Mesenchymal stem cell (in vitro differentiated cells and primary cell): ENCODE data around the gene EMP2.
"Not testable (repeated sequence)": the region's sequence is repeated elsewhere in the genome, so short reads cannot be mapped to it uniquely, and the experiment has no call there.

ENCODE experiments used
- DNase-seq: peaks from one replicate; pipeline ENCODE4 v3.0.0-alpha.2; 2013
- H2AFZ ChIP-seq: one replicate; pipeline ENCODE4 v1.6.1; 2013; ENCODE audit warnings: low read depth, mild to moderate bottlenecking, control low read depth, inconsistent platforms, low read length, moderate library complexity
- H2AK5ac ChIP-seq: 2 replicates; pipeline ENCODE4 v1.6.1; 2013; ENCODE audit warnings: low read length, moderate library complexity, mild to moderate bottlenecking, inconsistent platforms; ENCODE audit not compliant: severe bottlenecking
- H2BK120ac ChIP-seq: one replicate; pipeline ENCODE4 v1.6.1; 2013; ENCODE audit warnings: low read depth, mild to moderate bottlenecking, inconsistent platforms, low read length, moderate library complexity
- H2BK12ac ChIP-seq, 2 experiments: one replicate each; pipeline ENCODE4 v1.6.1; 2013; ENCODE audit warnings: inconsistent platforms in 2 of 2, low read length in 2 of 2, mild to moderate bottlenecking in 2 of 2, moderate library complexity in 2 of 2, control low read depth in 1 of 2
- H2BK15ac ChIP-seq: one replicate; pipeline ENCODE4 v1.6.1; 2013; ENCODE audit warnings: mild to moderate bottlenecking, low read depth, inconsistent platforms; ENCODE audit not compliant: poor library complexity, severe bottlenecking
- H2BK5ac ChIP-seq: 2 replicates; pipeline ENCODE4 v1.6.1; 2013; ENCODE audit warnings: low read depth, mild to moderate bottlenecking, low read length, control low read depth, inconsistent platforms; ENCODE audit not compliant: poor library complexity, severe bottlenecking
- H3K14ac ChIP-seq, 2 experiments: one replicate each; pipeline ENCODE4 v1.6.1; 2013; ENCODE audit warnings: inconsistent platforms in 2 of 2, low read length in 2 of 2, control low read depth in 1 of 2, mild to moderate bottlenecking in 1 of 2, moderate library complexity in 1 of 2
- H3K18ac ChIP-seq, 2 experiments: one replicate each; pipeline ENCODE4 v1.6.1; 2013; ENCODE audit warnings: inconsistent platforms in 2 of 2, low read length in 2 of 2, control low read depth in 1 of 2, low read depth in 1 of 2, mild to moderate bottlenecking in 1 of 2
- H3K23ac ChIP-seq, 2 experiments: one replicate each; pipeline ENCODE4 v1.6.1; 2013; ENCODE audit warnings: inconsistent platforms in 2 of 2, low read length in 2 of 2, mild to moderate bottlenecking in 2 of 2, moderate library complexity in 2 of 2, control low read depth in 1 of 2
- H3K27ac ChIP-seq: 2 replicates; pipeline ENCODE4 v1.5.1; 2013; ENCODE audit warnings: mild to moderate bottlenecking, moderate library complexity, low read length, control low read depth, inconsistent platforms; ENCODE audit not compliant: poor library complexity, severe bottlenecking
- H3K27me3 ChIP-seq, 2 experiments: 2 replicates each; pipeline versions ENCODE4 v1.6.1 to v1.7.0; 2013; ENCODE audit warnings: low read length in 2 of 2, mild to moderate bottlenecking in 2 of 2, moderate library complexity in 2 of 2, control low read depth in 1 of 2, inconsistent platforms in 1 of 2; ENCODE audit not compliant: control insufficient read depth in 1 of 2, insufficient read depth in 1 of 2
- H3K36me3 ChIP-seq, 2 experiments: 2 replicates each; pipeline versions ENCODE4 v1.6.1 to v1.7.0; 2013; ENCODE audit warnings: low read length in 2 of 2, control low read depth in 1 of 2, inconsistent platforms in 1 of 2, low read depth in 1 of 2, mild to moderate bottlenecking in 1 of 2; ENCODE audit not compliant: insufficient read depth in 2 of 2, control insufficient read depth in 1 of 2
- H3K4ac ChIP-seq, 2 experiments: one replicate each; pipeline ENCODE4 v1.6.1; 2013; ENCODE audit warnings: inconsistent platforms in 2 of 2, low read length in 2 of 2, mild to moderate bottlenecking in 2 of 2, moderate library complexity in 2 of 2, control low read depth in 1 of 2, low read depth in 1 of 2
- H3K4me1 ChIP-seq: 2 replicates; pipeline ENCODE4 v1.6.1; 2013; ENCODE audit warnings: low read depth, low read length, control low read depth; ENCODE audit not compliant: control insufficient read depth, insufficient read depth
- H3K4me2 ChIP-seq: 2 replicates; pipeline ENCODE4 v1.6.1; 2013; ENCODE audit warnings: low read length, mild to moderate bottlenecking, inconsistent platforms; ENCODE audit not compliant: poor library complexity, severe bottlenecking
- H3K4me3 ChIP-seq, 2 experiments: 2 replicates each; pipeline versions ENCODE4 v1.5.1 to v1.7.0; 2013; ENCODE audit warnings: low read length in 2 of 2, mild to moderate bottlenecking in 2 of 2, control low read depth in 1 of 2, low read depth in 1 of 2; ENCODE audit not compliant: insufficient read depth in 1 of 2
- H3K79me1 ChIP-seq: replicated peaks from 2 replicates; pipeline ENCODE4 v1.6.1; 2013; ENCODE audit warnings: mild to moderate bottlenecking, control low read depth, low read length, inconsistent platforms; ENCODE audit not compliant: poor library complexity, severe bottlenecking
- H3K9ac ChIP-seq: 2 replicates; pipeline ENCODE4 v1.7.0; 2013; ENCODE audit warnings: mild to moderate bottlenecking, low read length, moderate library complexity
- H3K9me3 ChIP-seq: 2 replicates; pipeline ENCODE4 v1.7.0; 2013; ENCODE audit warnings: mild to moderate bottlenecking, low read length; ENCODE audit not compliant: control insufficient read depth
- H4K8ac ChIP-seq: one replicate; pipeline ENCODE4 v1.6.1; 2013; ENCODE audit warnings: inconsistent platforms, mild to moderate bottlenecking, low read length, moderate library complexity
- H4K91ac ChIP-seq: one replicate; pipeline ENCODE4 v1.6.1; 2013; ENCODE audit warnings: mild to moderate bottlenecking, low read length, inconsistent platforms
- WGBS: methylation state at CpG from one replicate; pipeline ENCODE4 v1.1.7; 2013; ENCODE audit warnings: mixed read lengths; 5-methylcytosine and 5-hydroxymethylcytosine counted together

Gene EMP2

DNA sequence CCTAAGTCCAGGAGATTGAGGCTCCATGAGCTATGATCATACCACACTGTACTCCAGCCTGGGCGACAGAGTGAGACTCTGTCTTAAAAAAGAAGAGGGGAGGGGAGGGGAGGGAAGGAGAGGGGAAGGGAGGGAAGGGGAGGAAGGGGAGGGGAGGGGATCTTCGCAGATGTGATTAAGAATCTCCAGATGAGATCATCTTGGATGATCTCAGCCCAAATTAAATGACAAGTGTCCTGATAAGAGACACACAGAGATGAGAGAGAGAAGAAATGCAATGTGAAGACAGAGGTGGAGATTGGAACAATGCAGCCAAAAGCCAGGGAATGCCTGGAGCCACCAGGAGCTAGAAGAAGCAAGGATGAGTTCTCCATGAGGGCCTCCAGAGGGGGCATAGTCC lies 70.1 kb downstream of the EMP2 start:
- Histone ChIP-seq H3K4me1 (no peaks in the 10 kb centered on the region), H3K9me3 (no peaks in the 10 kb centered on the region), H3K36me3 (no peaks in the 10 kb centered on the region), H3K27me3 (peaks cover 0 to 8% of the 10 kb centered on the region in 2 experiments), H3K4ac (no peak overlapping the region), H2BK12ac (no peak overlapping the region), H3K4me2 (no peak overlapping the region), H3K27ac (no peak overlapping the region), H2BK120ac (no peak overlapping the region), H4K8ac (no peak overlapping the region), H3K14ac (no peak overlapping the region), H2AK5ac (no peak overlapping the region), H3K18ac (no peak overlapping the region), H4K91ac (no peak overlapping the region), H3K23ac (no peak overlapping the region), H2BK15ac (no peak overlapping the region), H2AFZ (no peak overlapping the region), H3K9ac (no peak overlapping the region), H3K4me3 (no peak overlapping the region), H3K79me1 (no peaks in the 10 kb centered on the region), H2BK5ac (no peak overlapping the region)
- 60% methylated on average over 1 of the region's 2 CpGs for WGBS
- no peak for DNase-seq

DNA sequence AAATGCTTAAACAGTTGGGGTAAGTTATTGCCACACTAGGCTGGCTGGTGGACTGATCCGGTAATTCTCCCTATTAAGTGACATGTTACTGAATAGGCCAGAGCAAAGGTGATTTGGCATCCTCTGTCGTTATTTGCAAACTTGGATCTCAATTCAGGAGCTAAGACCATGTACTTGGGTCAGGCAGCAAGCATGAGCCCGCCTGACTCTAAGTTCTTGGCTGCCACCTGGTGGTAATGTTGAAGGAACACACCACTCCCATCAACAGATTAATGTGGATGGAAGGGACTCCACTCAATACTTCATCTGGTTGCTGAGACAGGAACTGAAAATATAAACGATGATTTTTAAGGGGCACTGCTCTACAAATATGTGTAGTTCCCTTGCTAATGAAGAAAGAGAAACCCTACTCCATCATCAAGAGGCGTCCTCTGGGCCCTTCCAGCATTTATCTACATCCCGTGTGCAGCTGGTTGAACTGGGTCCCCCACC lies 70.8 kb downstream of the EMP2 start:
- H2AFZ ChIP-seq, result peak overlapping the region; percentile 42
- no peak overlapping the region for H4K91ac ChIP-seq
- H3K4me2 ChIP-seq, result no peak overlapping the region
- no peak overlapping the region for H2BK12ac ChIP-seq
- H3K4me1 ChIP-seq, result no peaks in the 10 kb centered on the region
- H3K18ac ChIP-seq, result no peak overlapping the region
- no peak overlapping the region for H4K8ac ChIP-seq
- H3K36me3 ChIP-seq, result no peaks in the 10 kb centered on the region
- H2BK15ac ChIP-seq, result no peak overlapping the region
- no peak overlapping the region for H2AK5ac ChIP-seq
- H3K4me3 ChIP-seq, result no peak overlapping the region
- no peak overlapping the region for H3K14ac ChIP-seq
- no peak overlapping the region for H3K23ac ChIP-seq
- H3K79me1 ChIP-seq, result no peaks in the 10 kb centered on the region
- no peak overlapping the region for H3K4ac ChIP-seq
- no peaks in the 10 kb centered on the region for H3K9me3 ChIP-seq
- 27% methylated on average over 6 of the region's 6 CpGs for WGBS
- no peak overlapping the region for H3K9ac ChIP-seq
- H2BK120ac ChIP-seq, result no peak overlapping the region
- H3K27ac ChIP-seq, result no peak overlapping the region
- H3K27me3 ChIP-seq, result peaks cover 0 to 8% of the 10 kb centered on the region in 2 experiments
- no peak overlapping the region for H2BK5ac ChIP-seq
- peak; percentile 77 for DNase-seq

- not testable (repeated sequence) for H2BK12ac ChIP-seq, H2BK5ac ChIP-seq, H3K27me3 ChIP-seq, H3K36me3 ChIP-seq, DNase-seq, H2BK15ac ChIP-seq, H3K27ac ChIP-seq, H3K9ac ChIP-seq, H3K23ac ChIP-seq, H3K4me2 ChIP-seq, H3K9me3 ChIP-seq, H2AK5ac ChIP-seq, H3K79me1 ChIP-seq, H3K4ac ChIP-seq, H2BK120ac ChIP-seq, H3K4me3 ChIP-seq, H3K14ac ChIP-seq, H4K8ac ChIP-seq, H3K4me1 ChIP-seq, H2AFZ ChIP-seq, H3K18ac ChIP-seq, H4K91ac ChIP-seq
- 58% methylated on average over 3 of the region's 3 CpGs for WGBS
Measured at GRCh38 chr16:10505286-10505685, 75.1 kb downstream of the EMP2 start.

DNA sequence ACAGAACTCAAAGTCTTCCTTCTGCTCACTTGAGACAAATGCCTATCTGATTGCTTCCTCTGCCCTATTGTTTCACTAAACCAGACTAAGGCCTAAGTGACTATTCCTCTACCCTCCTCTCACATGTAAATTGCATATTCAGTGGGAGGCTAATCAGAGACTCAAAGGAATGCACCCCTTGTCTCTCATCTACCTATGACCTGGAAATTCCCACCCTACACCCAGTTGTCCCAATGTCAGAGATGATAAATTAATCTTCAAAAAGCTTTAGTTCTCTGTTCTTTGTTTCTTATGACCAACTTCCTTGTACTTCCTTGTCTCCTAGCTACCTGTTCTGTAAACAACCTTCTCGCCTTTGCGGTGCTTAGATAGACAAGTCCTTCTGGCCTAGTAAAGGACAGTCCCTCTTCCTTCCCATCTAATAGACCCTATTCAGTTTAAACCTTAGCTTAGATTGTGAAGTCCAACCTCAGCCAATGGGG lies 76.0 kb downstream of the EMP2 start:
- H3K27me3 ChIP-seq, result no peaks in the 10 kb centered on the region
- no peak for DNase-seq
- H2AFZ ChIP-seq, result no peak overlapping the region
- no peak overlapping the region for H3K27ac ChIP-seq
- H2BK120ac ChIP-seq, result no peak overlapping the region
- no peaks in the 10 kb centered on the region for H3K9me3 ChIP-seq
- H3K4me2 ChIP-seq, result no peak overlapping the region
- no peaks in the 10 kb centered on the region for H3K4me1 ChIP-seq
- no peaks in the 10 kb centered on the region for H3K79me1 ChIP-seq
- no peak overlapping the region for H2BK12ac ChIP-seq
- no peak overlapping the region for H2AK5ac ChIP-seq
- H3K36me3 ChIP-seq, result no peaks in the 10 kb centered on the region
- 94% methylated on average over 2 of the region's 2 CpGs for WGBS
- no peak overlapping the region for H4K91ac ChIP-seq
- H3K23ac ChIP-seq, result no peak overlapping the region
- H2BK5ac ChIP-seq, result no peak overlapping the region
- no peak overlapping the region for H4K8ac ChIP-seq
- H3K18ac ChIP-seq, result no peak overlapping the region
- H3K4me3 ChIP-seq, result no peak overlapping the region
- H2BK15ac ChIP-seq, result no peak overlapping the region
- H3K14ac ChIP-seq, result no peak overlapping the region
- no peak overlapping the region for H3K9ac ChIP-seq
- no peak overlapping the region for H3K4ac ChIP-seq
